Activated CD8-positive, alpha-beta memory T cell treated with anti-CD3 and anti-CD28 coated beads, Interleukin-2, amount 10 ng/mL, durations not matched to agents 7 days and 5 days (primary cell): ENCODE results near the gene CST11. TPM values are rescaled to one million over a fixed set of nuclear protein-coding genes. Genes with fewer than 3 reads are reported as not detected.
"Not testable (repeated sequence)": the region's sequence is repeated elsewhere in the genome, so short reads cannot be mapped to it uniquely, and the experiment has no call there.

Experiments used
- ATAC-seq: fragments of 150-1000 bp; cut with Tn5 transposase; one replicate; pipeline ENCODE4 v1.10.0; 2021; ENCODE audit warnings: moderate library complexity
- CTCF ChIA-PET: fragments of 350-600 bp; sonication (Branson Sonifier 250); formaldehyde crosslinking; loops from one replicate; lab custom pipeline; 2021; ENCODE audit warnings: antibody characterized with exemption; lab: Charles Lee
- DNase-seq: peaks from one replicate; pipeline ENCODE4 v3.0.0-alpha.2; 2020
- H3K27ac Mint-ChIP-seq: one replicate; pipeline ENCODE4 v1.8.0; 2021; ENCODE audit warnings: mild to moderate bottlenecking, mixed read lengths
- H3K27me3 Mint-ChIP-seq: one replicate; pipeline ENCODE4 v1.8.0; 2021; ENCODE audit warnings: mixed read lengths
- H3K36me3 Mint-ChIP-seq: one replicate; pipeline ENCODE4 v1.8.0; 2021; ENCODE audit warnings: mild to moderate bottlenecking, mixed read lengths
- H3K4me1 Mint-ChIP-seq: one replicate; pipeline ENCODE4 v1.8.0; 2021; ENCODE audit warnings: mixed read lengths
- H3K4me3 Mint-ChIP-seq: one replicate; pipeline ENCODE4 v1.8.0; 2021; ENCODE audit warnings: mild to moderate bottlenecking, moderate library complexity, mixed read lengths
- H3K9me3 Mint-ChIP-seq: one replicate; pipeline ENCODE4 v1.8.0; 2022; ENCODE audit warnings: low read depth, mixed read lengths
- total RNA-seq, 2 experiments: library from RNA; stranded (reverse); gene quantifications; one replicate each; pipeline ENCODE4 v1.2.3, GENCODE V29; 2021

The CST11 gene
- total RNA-seq, 2 experiments from 2014 or later, result not detected

DNA sequence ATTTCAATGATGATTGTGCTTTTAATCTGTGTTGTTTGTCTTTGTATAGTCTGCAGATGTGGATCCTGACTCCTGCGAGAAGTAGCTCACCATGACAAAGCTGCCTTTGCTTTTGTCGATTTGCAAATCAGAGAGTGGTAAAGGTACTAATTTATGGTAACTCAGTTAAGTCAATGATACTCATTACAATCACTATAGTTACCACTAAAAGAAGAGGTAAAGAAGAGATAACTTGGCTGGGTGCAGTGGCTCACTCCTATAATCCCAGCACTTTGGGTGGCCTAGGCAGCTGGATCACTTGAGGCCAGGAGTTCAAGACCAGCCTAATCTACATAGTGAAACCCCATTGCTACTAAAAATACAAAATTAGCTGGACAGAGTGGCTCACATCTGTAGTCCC lies 20.6 kb upstream of the CST11 start:
- DNase-seq, H3K9me3 Mint-ChIP-seq, H3K36me3 Mint-ChIP-seq, H3K4me1 Mint-ChIP-seq, CTCF ChIA-PET, H3K4me3 Mint-ChIP-seq, H3K27ac Mint-ChIP-seq, ATAC-seq: not testable (repeated sequence)
- H3K27me3 Mint-ChIP-seq, result peaks cover 21% of the 10 kb centered on the region

DNA sequence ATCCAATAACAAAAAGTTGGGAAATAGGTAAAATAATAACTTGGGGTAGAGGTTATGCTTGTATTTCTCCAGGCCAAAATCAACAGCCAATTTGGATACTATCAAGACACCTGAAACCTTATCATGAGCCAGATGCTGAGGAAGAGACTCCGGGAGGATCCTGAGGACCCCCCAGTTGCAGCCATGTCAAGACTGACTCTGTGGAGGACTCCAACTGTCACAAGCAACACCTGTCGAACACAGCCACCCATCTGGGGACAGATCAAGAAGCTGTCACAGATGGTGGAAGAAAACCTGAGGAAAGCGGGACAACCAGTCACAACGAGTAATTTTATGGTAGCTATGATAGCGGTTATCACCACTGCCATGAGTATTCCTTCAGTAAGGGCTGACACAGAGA lies 19.6 kb upstream of the CST11 start:
- DNase-seq, H3K4me1 Mint-ChIP-seq, CTCF ChIA-PET, H3K4me3 Mint-ChIP-seq, H3K9me3 Mint-ChIP-seq, H3K27ac Mint-ChIP-seq, H3K36me3 Mint-ChIP-seq, ATAC-seq: not testable (repeated sequence)
- H3K27me3 Mint-ChIP-seq, result peaks cover 22% of the 10 kb centered on the region

GRCh38 chr20:23466961-23467360 lies 14.3 kb upstream of the CST11 start:
- Mint-ChIP-seq H3K9me3 (peaks cover 15% of the 10 kb centered on the region), H3K27me3 (peaks cover 27% of the 10 kb centered on the region)
- H3K4me1 Mint-ChIP-seq, ATAC-seq, H3K27ac Mint-ChIP-seq, H3K36me3 Mint-ChIP-seq, DNase-seq, H3K4me3 Mint-ChIP-seq, CTCF ChIA-PET: not testable (repeated sequence)

- Mint-ChIP-seq H3K4me1 (peaks cover 11% of the 10 kb centered on the region), H3K4me3 (no peak overlapping the region), H3K27me3 (peaks cover 17% of the 10 kb centered on the region), H3K27ac (no peak overlapping the region), H3K9me3 (peaks cover 5% of the 10 kb centered on the region), H3K36me3 (no peaks in the 10 kb centered on the region)
- ATAC-seq (no peak), DNase-seq (no peak)
- CTCF ChIA-PET, result no interaction called here
Observed at GRCh38 chr20:23461180-23461579, 8.5 kb upstream of the CST11 start.

- peaks cover 22% of the 10 kb centered on the region for H3K4me1 Mint-ChIP-seq
- CTCF ChIA-PET, result interaction anchor here (1.1 to 1.9 kb wide), 4 partner anchors 9 to 17 kb away, joined by 3 to 6 read pairs (median 4); no protein-coding TSS in a partner anchor
- no peaks in the 10 kb centered on the region for H3K36me3 Mint-ChIP-seq
- no peak overlapping the region for H3K27ac Mint-ChIP-seq
- H3K9me3 Mint-ChIP-seq, result no peaks in the 10 kb centered on the region
- ATAC-seq (no peak), DNase-seq (no peak)
- H3K27me3 Mint-ChIP-seq, result peaks cover 17% of the 10 kb centered on the region
- no peak overlapping the region for H3K4me3 Mint-ChIP-seq
Observed at GRCh38 chr20:23459461-23460150, 6.9 kb upstream of the CST11 start.

GRCh38 chr20:23456873-23457272 lies 4.2 kb upstream of the CST11 start:
- CTCF ChIA-PET, result interaction anchor here (1.3 kb wide), 1 partner anchor 10 kb away, joined by 5 read pairs; no protein-coding TSS in a partner anchor
- Mint-ChIP-seq H3K4me1 (peaks cover 22% of the 10 kb centered on the region), H3K9me3 (no peaks in the 10 kb centered on the region), H3K27me3 (peaks cover 7% of the 10 kb centered on the region), H3K36me3 (no peaks in the 10 kb centered on the region), H3K27ac (peak overlapping the region; percentile 58), H3K4me3 (no peak overlapping the region)
- ATAC-seq, result no peak
- no peak for DNase-seq

DNA sequence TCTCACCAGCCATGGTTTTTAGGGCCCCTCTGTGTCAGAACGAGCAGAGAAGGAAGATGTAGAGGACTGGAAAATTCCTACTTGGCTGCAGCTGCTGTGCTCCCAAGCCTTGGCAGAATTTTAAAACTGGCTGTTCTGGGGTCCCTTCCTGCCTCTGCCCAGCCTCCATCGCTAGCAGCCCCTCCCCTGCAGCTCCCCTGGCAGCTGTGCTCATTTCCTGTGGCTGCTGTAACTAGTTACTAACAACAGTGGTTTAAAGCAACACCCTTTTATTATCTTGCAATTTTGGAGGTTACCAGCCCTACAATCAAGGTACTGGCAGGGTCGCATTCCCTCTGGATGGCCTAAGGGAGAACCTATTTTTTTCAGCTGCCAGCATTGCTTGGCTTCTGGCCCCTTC lies 3.7 kb upstream of the CST11 start:
- H3K4me3 Mint-ChIP-seq, result no peak overlapping the region
- peaks cover 22% of the 10 kb centered on the region for H3K4me1 Mint-ChIP-seq
- H3K36me3 Mint-ChIP-seq, result no peaks in the 10 kb centered on the region
- CTCF ChIA-PET, result interaction anchor here (1.3 kb wide), 1 partner anchor 9 kb away, joined by 5 read pairs; no protein-coding TSS in a partner anchor
- DNase-seq (peak; percentile 59), ATAC-seq (peak; percentile 78)
- H3K9me3 Mint-ChIP-seq, result no peaks in the 10 kb centered on the region
- H3K27ac Mint-ChIP-seq, result peak overlapping the region; percentile 58
- peaks cover 8% of the 10 kb centered on the region for H3K27me3 Mint-ChIP-seq

- ATAC-seq (no peak), DNase-seq (no peak)
- Mint-ChIP-seq H3K4me1 (peaks cover 22% of the 10 kb centered on the region), H3K27me3 (peaks cover 5% of the 10 kb centered on the region), H3K9me3 (no peaks in the 10 kb centered on the region), H3K27ac (peak overlapping the region; percentile 58), H3K4me3 (no peak overlapping the region), H3K36me3 (no peaks in the 10 kb centered on the region)
- CTCF ChIA-PET, result interaction anchor here (1.3 kb wide), 1 partner anchor 8 kb away, joined by 5 read pairs; no protein-coding TSS in a partner anchor
Observed at GRCh38 chr20:23455639-23456038, 3.0 kb upstream of the CST11 start.

DNA sequence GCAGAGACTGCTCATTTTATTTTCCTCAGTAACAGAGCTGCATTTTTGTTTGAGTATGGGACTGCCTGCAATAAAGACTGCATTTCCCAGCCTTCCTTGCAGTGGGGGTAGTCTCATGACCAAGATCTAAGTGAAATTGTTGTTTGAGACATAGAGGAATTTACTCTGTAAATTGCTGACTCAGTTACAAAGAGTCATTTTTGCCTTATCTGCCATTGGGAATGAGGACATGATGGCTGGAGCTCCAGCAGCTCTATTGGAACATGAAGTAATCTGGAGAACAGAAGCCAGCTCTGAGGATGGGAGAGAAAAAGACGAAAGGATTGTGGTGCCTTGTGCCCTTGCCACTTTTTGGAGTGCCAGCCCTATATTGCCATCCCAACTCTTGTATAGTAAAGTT lies 2.1 kb upstream of the CST11 start:
- Mint-ChIP-seq H3K4me3 (no peak overlapping the region), H3K27me3 (peaks cover 4% of the 10 kb centered on the region), H3K27ac (no peak overlapping the region), H3K9me3 (no peaks in the 10 kb centered on the region), H3K36me3 (no peaks in the 10 kb centered on the region), H3K4me1 (peaks cover 25% of the 10 kb centered on the region)
- no peak for ATAC-seq
- no peak for DNase-seq
- CTCF ChIA-PET, result no interaction called here

GRCh38 chr20:23453549-23454543 lies 1.2 kb upstream of the CST11 start:
- peaks cover 34% of the 10 kb centered on the region for H3K4me1 Mint-ChIP-seq
- H3K4me3 Mint-ChIP-seq, result no peak overlapping the region
- ATAC-seq (no peak), DNase-seq (no peak)
- H3K27ac Mint-ChIP-seq, result no peak overlapping the region
- CTCF ChIA-PET, result interaction anchor here (1.0 kb wide), 1 partner anchor 10 kb away, joined by 4 read pairs; no protein-coding TSS in a partner anchor
- H3K9me3 Mint-ChIP-seq, result no peaks in the 10 kb centered on the region
- H3K36me3 Mint-ChIP-seq, result no peaks in the 10 kb centered on the region
- H3K27me3 Mint-ChIP-seq, result peaks cover 2% of the 10 kb centered on the region

- CTCF ChIA-PET, result interaction anchor here (3.2 kb wide), 1 partner anchor 102 kb away, joined by 7 read pairs; the partner anchor contains the start of gene NXT1
- no peak for ATAC-seq
- DNase-seq, result no peak
- no peak overlapping the region for H3K27ac Mint-ChIP-seq
- no peak overlapping the region for H3K4me3 Mint-ChIP-seq
- no peaks in the 10 kb centered on the region for H3K36me3 Mint-ChIP-seq
- peaks cover 31% of the 10 kb centered on the region for H3K4me1 Mint-ChIP-seq
- no peaks in the 10 kb centered on the region for H3K9me3 Mint-ChIP-seq
- H3K27me3 Mint-ChIP-seq, result peaks cover 2% of the 10 kb centered on the region
Observed at GRCh38 chr20:23451956-23452487, 654 bp downstream of the CST11 start.

DNA sequence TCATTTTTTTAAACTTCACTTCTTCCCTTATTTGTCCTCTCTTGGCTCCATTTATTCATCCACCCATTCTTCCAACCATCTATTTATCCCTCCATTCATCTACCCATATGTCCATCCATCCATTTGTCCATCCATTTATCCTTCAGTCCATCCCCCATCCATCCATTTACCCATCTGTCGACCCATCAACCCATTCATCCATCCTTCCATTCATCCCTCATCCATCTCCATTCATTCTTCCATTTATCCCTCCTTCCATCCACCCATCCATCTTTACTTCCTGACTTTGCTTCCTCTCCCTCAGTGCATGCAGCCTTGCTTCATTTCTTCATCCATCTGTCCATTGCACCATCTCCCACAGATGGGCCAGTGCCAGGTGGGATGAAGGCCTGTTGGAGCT lies 1.8 kb downstream of the CST11 start:
- Mint-ChIP-seq H3K4me3 (no peak overlapping the region), H3K27ac (no peak overlapping the region), H3K27me3 (peaks cover 2% of the 10 kb centered on the region), H3K36me3 (no peaks in the 10 kb centered on the region), H3K9me3 (no peaks in the 10 kb centered on the region), H3K4me1 (peaks cover 19% of the 10 kb centered on the region)
- ATAC-seq, result no peak
- DNase-seq, result no peak
- CTCF ChIA-PET, result interaction anchor here (1.4 to 3.2 kb wide), 2 partner anchors 9 to 101 kb away, joined by 3 to 7 read pairs; partner anchors contain the start of gene NXT1

GRCh38 chr20:23449421-23449820 lies 3.3 kb downstream of the CST11 start:
- Mint-ChIP-seq H3K4me3 (no peak overlapping the region), H3K27me3 (peaks cover 2% of the 10 kb centered on the region), H3K27ac (no peak overlapping the region), H3K9me3 (no peaks in the 10 kb centered on the region), H3K36me3 (no peaks in the 10 kb centered on the region), H3K4me1 (peaks cover 12% of the 10 kb centered on the region)
- CTCF ChIA-PET, result interaction anchor here (0.6 to 3.2 kb wide), 6 partner anchors 7 to 336 kb away, joined by 3 to 7 read pairs (median 3); partner anchors contain the start of gene NXT1
- ATAC-seq (peak; percentile 81), DNase-seq (peak; percentile 67)
